ENCODE measurements around the gene STUB1. TPM values are rescaled to one million over a fixed set of nuclear protein-coding genes. Genes with fewer than 3 reads are reported as not detected.

The STUB1 gene
- total RNA-seq, 1 donor from 2014 or later: 87.1 TPM

DNA sequence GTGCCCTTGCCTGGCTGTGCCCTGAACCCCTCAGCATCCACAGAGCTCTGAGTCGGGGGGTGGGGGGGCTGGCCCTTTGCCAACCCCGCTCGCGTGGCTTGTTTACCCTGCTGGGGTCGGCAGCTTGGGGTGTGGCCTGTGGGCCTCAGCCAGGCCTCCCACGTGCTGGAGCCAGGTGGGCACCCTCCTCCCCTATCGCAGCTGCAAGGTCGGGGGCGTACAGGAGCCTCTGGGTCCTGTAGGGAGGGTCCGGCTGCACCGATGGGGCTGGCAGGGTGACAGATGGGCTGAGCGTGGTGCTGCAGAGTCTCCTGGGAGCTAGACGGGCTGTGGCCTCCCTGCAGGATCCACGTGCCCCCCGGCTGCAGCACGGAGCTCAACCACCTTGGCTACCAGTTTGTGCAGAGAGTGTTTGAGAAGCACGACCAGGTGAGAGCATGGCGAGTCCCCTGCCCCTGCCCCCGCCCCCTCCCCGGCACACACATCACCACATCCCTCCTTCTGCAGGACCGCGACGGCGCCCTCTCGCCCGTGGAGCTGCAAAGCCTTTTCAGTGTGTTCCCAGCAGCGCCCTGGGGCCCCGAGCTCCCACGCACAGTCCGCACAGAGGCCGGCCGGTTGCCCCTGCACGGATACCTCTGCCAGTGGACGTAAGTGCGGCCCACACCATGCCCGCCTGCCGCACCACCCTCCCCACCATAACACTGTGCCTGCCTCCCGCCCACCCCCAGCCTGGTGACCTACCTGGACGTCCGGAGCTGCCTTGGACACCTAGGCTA lies 8.7 kb upstream of the STUB1 start:
- Mint-ChIP-seq H3K36me3 (ENCODE audit: insufficient read depth) (no peaks in the 10 kb centered on the region), H3K27me3 (peaks cover 4% of the 10 kb centered on the region), H3K9me3 (ENCODE audit: low read depth) (no peaks in the 10 kb centered on the region), H3K27ac (no peak overlapping the region), H3K4me1 (ENCODE audit: low read depth) (peaks cover 2% of the 10 kb centered on the region), H3K4me3 (ENCODE audit: low read depth) (no peak overlapping the region)
- TF ChIP-seq, protein P1, sequence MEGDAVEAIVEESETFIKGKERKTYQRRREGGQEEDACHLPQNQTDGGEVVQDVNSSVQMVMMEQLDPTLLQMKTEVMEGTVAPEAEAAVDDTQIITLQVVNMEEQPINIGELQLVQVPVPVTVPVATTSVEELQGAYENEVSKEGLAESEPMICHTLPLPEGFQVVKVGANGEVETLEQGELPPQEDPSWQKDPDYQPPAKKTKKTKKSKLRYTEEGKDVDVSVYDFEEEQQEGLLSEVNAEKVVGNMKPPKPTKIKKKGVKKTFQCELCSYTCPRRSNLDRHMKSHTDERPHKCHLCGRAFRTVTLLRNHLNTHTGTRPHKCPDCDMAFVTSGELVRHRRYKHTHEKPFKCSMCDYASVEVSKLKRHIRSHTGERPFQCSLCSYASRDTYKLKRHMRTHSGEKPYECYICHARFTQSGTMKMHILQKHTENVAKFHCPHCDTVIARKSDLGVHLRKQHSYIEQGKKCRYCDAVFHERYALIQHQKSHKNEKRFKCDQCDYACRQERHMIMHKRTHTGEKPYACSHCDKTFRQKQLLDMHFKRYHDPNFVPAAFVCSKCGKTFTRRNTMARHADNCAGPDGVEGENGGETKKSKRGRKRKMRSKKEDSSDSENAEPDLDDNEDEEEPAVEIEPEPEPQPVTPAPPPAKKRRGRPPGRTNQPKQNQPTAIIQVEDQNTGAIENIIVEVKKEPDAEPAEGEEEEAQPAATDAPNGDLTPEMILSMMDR (IDR thresholded peaks at IDR 0.05; ENCODE audit: unreplicated experiment): no peak
- no peak for DNase-seq (ENCODE audit: low spot score, unreplicated experiment)

- Mint-ChIP-seq H3K27ac (no peak overlapping the region), H3K4me1 (ENCODE audit: low read depth) (peaks cover 2% of the 10 kb centered on the region), H3K9me3 (ENCODE audit: low read depth) (no peaks in the 10 kb centered on the region), H3K27me3 (peaks cover 4% of the 10 kb centered on the region), H3K36me3 (ENCODE audit: insufficient read depth) (no peaks in the 10 kb centered on the region), H3K4me3 (ENCODE audit: low read depth) (no peak overlapping the region)
- DNase-seq (ENCODE audit: low spot score, unreplicated experiment): no peak
- TF ChIP-seq, protein P1 (IDR thresholded peaks at IDR 0.05; ENCODE audit: unreplicated experiment): no peak
Measured at GRCh38 chr16:672371-672770, 7.8 kb upstream of the STUB1 start.

DNA sequence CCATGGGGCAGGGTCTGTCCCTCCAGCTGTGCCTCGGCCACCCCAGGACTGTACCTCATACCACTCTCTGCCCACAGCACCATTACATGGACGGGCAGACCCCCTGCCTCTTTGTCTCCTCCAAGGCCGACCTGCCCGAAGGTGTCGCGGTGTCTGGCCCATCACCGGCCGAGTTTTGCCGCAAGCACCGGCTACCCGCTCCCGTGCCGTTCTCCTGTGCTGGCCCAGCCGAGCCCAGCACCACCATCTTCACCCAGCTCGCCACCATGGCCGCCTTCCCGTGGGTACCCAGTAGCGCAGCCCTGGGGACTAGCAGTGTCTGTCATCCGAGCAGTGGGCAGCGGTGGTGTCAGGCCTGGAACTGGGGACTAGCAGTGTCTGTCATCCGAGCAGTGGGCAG lies 7.4 kb upstream of the STUB1 start:
- Mint-ChIP-seq H3K36me3 (ENCODE audit: insufficient read depth) (no peaks in the 10 kb centered on the region), H3K27me3 (peaks cover 4% of the 10 kb centered on the region), H3K27ac (no peak overlapping the region), H3K4me1 (ENCODE audit: low read depth) (peaks cover 2% of the 10 kb centered on the region), H3K4me3 (ENCODE audit: low read depth) (no peak overlapping the region), H3K9me3 (ENCODE audit: low read depth) (no peaks in the 10 kb centered on the region)
- no peak for DNase-seq (ENCODE audit: low spot score, unreplicated experiment)
- TF ChIP-seq, protein P1 (IDR thresholded peaks at IDR 0.05; ENCODE audit: unreplicated experiment): no peak

GRCh38 chr16:673399-673991 lies 6.7 kb upstream of the STUB1 start:
- TF ChIP-seq, protein P1 (IDR thresholded peaks at IDR 0.05; ENCODE audit: unreplicated experiment): no peak
- H3K27ac Mint-ChIP-seq: no peak overlapping the region
- peaks cover 4% of the 10 kb centered on the region for H3K27me3 Mint-ChIP-seq
- no peaks in the 10 kb centered on the region for H3K9me3 Mint-ChIP-seq (ENCODE audit: low read depth)
- H3K4me1 Mint-ChIP-seq (ENCODE audit: low read depth): peaks cover 2% of the 10 kb centered on the region
- no peak for DNase-seq (ENCODE audit: low spot score, unreplicated experiment)
- no peak overlapping the region for H3K4me3 Mint-ChIP-seq (ENCODE audit: low read depth)
- no peaks in the 10 kb centered on the region for H3K36me3 Mint-ChIP-seq (ENCODE audit: insufficient read depth)

DNA sequence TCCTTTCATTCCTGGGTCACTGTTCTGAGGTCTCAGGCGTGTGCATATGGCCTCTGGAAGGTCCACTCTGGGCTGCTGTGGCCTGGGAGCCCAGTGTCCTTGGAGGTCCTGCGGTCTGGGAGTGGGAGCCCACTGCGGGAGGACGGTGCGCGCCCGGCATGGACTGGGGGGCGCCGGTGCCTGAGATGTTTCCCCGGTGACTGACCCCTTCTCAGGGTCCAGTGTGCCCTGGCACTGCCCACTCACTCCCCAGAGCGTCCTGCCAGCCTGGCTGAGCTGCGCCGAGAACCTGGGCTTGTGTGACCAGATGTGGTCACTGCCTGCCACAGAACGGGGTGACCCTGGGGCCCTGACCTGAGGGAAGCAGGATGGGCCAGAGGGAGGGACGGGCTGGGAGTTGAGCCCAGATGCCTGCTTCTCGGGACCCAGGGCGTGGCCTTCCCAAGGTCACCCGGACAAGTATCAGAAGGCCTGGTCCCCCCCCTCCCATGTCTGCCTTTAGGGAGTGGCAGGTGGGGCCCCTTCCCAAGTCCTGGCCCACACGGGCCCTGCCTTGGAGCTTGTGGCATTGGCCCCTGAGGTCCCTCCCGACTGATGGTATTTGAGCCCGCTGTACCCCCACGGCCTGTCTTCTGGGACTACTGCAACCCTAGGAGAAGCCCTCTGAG lies 5.9 kb upstream of the STUB1 start:
- no peaks in the 10 kb centered on the region for H3K4me1 Mint-ChIP-seq (ENCODE audit: low read depth)
- H3K27ac Mint-ChIP-seq: no peak overlapping the region
- no peaks in the 10 kb centered on the region for H3K36me3 Mint-ChIP-seq (ENCODE audit: insufficient read depth)
- no peaks in the 10 kb centered on the region for H3K9me3 Mint-ChIP-seq (ENCODE audit: low read depth)
- TF ChIP-seq, protein P1 (IDR thresholded peaks at IDR 0.05; ENCODE audit: unreplicated experiment): no peak
- H3K4me3 Mint-ChIP-seq (ENCODE audit: low read depth): no peak overlapping the region
- DNase-seq (ENCODE audit: low spot score, unreplicated experiment): no peak
- peaks cover 4% of the 10 kb centered on the region for H3K27me3 Mint-ChIP-seq
